ENCODE data around the gene PHPT1.

Gene PHPT1

DNA sequence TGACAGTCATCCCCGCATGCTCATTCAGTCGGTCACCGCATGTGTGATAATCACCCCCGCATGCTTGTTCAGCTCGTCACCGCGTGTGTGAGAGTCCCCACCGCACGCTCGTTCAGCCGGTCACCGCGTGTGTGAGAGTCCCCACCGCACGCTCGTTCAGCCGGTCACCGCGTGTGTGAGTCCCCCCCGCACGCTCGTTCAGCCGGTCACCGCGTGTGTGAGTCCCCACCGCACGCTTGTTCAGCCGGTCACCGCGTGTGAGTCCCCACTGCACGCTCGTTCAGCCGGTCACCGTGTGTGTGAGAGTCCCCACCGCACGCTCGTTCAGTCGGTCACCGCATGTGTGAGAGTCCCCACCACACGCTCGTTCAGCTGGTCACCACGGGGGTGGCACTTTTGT is 40.6 kb downstream of the PHPT1 start:
- DNase-seq, result no peak

- DNase-seq, result no peak
Measured at GRCh38 chr9:136890661-136891060, 41.5 kb downstream of the PHPT1 start.

GRCh38 chr9:136896027-136896426 is 46.8 kb downstream of the PHPT1 start:
- no peak for DNase-seq

GRCh38 chr9:136898483-136899100 is 49.4 kb downstream of the PHPT1 start:
- no peak for DNase-seq

GRCh38 chr9:136899196-136899595 is 50.0 kb downstream of the PHPT1 start:
- no peak for DNase-seq

- DNase-seq, result no peak
Measured at GRCh38 chr9:136900556-136900955, 51.3 kb downstream of the PHPT1 start.

Measured in stimulated activated naive CD4-positive, alpha-beta T cell (primary cell).